WI38 (cell line): Measurements from ENCODE around the gene ST6GALNAC3.

Source experiments
- H3K4me3 ChIP-seq: 2 replicates; pipeline ENCODE4 v1.5.1; 2011; ENCODE audit warnings: low read depth, mild to moderate bottlenecking, control low read depth, low read length
- CTCF ChIP-seq: IDR thresholded peaks from 2 replicates; pipeline ENCODE4 v1.5.1; 2012; ENCODE audit warnings: low read depth, mild to moderate bottlenecking, control low read depth, low read length

Gene ST6GALNAC3

GRCh38 chr1:76568573-76569238 is 494.2 kb downstream of the ST6GALNAC3 start:
- H3K4me3 ChIP-seq: no peak overlapping the region
- TF ChIP-seq CTCF: no peak

GRCh38 chr1:76571248-76571647 is 496.7 kb downstream of the ST6GALNAC3 start:
- no peak for TF ChIP-seq CTCF
- H3K4me3 ChIP-seq: no peak overlapping the region

GRCh38 chr1:76572229-76572628 is 497.7 kb downstream of the ST6GALNAC3 start:
- no peak overlapping the region for H3K4me3 ChIP-seq
- TF ChIP-seq CTCF: no peak

DNA sequence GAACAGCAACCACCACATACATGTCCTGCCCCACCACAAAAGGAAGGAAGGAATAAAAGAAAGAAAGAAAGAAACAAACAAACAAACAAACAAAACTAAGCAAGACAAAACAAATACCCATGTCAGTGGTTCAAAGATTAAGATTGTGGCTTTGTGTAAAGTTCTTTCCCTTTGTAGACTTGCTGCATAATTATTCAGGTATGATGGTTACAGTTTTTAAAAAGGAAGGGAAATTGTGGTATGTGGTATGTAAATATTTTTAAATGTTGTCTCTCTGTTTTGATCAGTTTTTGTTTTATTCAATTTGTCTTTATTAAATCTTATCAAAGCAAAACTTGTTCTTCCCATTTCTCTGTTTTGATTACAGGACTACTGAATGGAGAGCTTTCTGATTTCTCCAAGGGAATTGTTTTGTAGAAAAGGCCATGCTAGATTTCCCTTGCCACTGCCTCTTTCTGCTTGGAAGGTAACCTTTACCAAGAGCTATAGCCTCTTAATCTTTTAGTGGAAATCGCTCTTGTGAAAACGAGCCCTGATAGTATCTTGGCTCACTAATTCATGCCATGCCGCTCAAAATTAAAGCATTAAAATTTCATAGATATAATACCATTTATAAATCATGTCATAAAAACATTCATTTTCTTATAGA is 502.5 kb downstream of the ST6GALNAC3 start:
- no peak overlapping the region for H3K4me3 ChIP-seq
- TF ChIP-seq CTCF: no peak

DNA sequence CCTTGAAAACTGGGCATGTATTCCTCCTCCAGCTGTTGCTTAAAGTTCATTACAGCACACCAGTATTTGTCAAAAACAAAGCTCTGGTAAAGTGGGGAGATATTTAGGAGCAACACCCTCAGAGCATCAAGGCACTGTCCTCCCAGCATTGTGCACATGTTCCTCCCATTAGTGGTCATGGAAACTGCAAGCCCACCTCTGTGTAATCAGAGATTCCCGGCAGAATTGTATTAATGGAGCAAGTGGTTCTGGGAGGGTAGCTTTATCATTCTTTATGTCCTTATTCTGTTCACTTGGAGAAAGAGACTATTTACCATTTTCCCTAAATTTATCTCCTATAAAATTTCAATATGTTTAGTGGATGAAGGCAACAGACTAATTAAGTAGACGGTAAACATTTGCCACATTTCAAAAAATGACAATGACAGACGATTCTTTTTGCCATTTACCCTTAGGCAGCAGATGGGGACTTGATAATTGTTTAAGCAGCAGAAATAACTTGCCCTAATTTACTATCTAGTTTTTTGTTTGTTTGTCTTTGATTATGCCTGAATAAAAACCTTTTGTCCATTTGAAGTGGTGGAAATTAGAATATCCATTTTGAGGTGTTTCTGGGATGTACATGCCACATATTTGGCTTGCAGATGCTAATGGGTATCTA is 503.1 kb downstream of the ST6GALNAC3 start:
- no peak for TF ChIP-seq CTCF
- no peak overlapping the region for H3K4me3 ChIP-seq

DNA sequence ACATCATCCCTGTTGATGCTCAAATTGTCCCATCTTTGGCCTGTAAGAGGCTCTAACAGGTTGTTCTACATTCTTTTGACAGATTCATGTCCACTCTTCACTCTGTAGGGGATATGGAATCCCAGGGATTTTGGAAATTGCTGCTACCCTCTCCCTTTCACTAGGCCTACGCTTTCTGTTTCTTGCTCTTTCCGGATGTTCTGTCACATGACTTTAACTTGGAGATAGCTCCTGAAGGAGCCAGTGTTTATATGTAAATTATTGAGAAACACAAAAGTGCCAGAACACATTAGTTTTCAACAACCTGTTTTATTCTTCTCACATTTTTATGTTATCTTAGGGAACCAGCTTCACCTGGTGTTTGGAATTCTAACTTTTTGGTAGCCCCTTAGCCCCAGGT is 505.7 kb downstream of the ST6GALNAC3 start:
- TF ChIP-seq CTCF: no peak
- no peak overlapping the region for H3K4me3 ChIP-seq

DNA sequence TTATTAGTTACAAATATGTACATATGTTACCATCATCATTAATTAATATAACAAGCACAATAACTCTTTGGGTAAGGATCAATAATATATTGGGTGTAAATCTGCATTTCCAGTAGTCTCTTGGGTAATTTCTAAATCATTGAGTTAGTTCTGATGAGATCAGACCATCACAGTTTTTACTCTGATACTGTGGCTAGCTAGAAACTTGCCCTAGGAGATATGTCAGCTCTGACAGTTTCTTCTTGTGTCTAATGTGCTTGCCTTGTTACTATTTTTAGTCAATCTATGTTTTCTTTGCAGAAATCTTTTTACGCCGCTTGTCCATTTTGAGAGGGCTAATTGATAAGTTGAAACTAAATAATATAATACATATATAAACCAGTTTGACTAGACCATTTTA is 507.2 kb downstream of the ST6GALNAC3 start:
- H3K4me3 ChIP-seq: no peak overlapping the region
- TF ChIP-seq CTCF: no peak
